HCEC 1CT (cell line): Measurements from ENCODE around the gene MYADML2.
"Not testable (repeated sequence)": the region's sequence is repeated elsewhere in the genome, so short reads cannot be mapped to it uniquely, and the experiment has no call there.

Source experiments
- DNase-seq: peaks from one replicate; pipeline ENCODE4 v3.0.0-alpha.2; 2017

MYADML2 gene

GRCh38 chr17:81947189-81947588 lies at the start of gene MYADML2:
MYADML2 (minus strand) TSS chr17:81947233; CDS start chr17:81941741, 5,492 bp downstream.
- DNase-seq, result no peak

GRCh38 chr17:81996232-81996756 lies 49.3 kb upstream of the MYADML2 start:
- DNase-seq, result no peak

GRCh38 chr17:81995463-81996231 lies 48.6 kb upstream of the MYADML2 start:
- no peak for DNase-seq

- no peak for DNase-seq
Measured at GRCh38 chr17:81994593-81995462, 47.8 kb upstream of the MYADML2 start.

- no peak for DNase-seq
Measured at GRCh38 chr17:81993729-81994592, 46.9 kb upstream of the MYADML2 start.

GRCh38 chr17:81992306-81993102 lies 45.5 kb upstream of the MYADML2 start:
- no peak for DNase-seq

GRCh38 chr17:81991684-81992305 lies 44.8 kb upstream of the MYADML2 start:
- DNase-seq, result no peak

GRCh38 chr17:81990836-81991683 lies 44.0 kb upstream of the MYADML2 start:
- no peak for DNase-seq

GRCh38 chr17:81987161-81987770 lies 40.2 kb upstream of the MYADML2 start:
- DNase-seq, result no peak

- DNase-seq, result no peak
Measured at GRCh38 chr17:81986606-81987005, 39.6 kb upstream of the MYADML2 start.

GRCh38 chr17:81984773-81985410 lies 37.9 kb upstream of the MYADML2 start:
- DNase-seq, result no peak

- no peak for DNase-seq
Measured at GRCh38 chr17:81983639-81984373, 36.8 kb upstream of the MYADML2 start.

- DNase-seq, result no peak
Measured at GRCh38 chr17:81983011-81983638, 36.1 kb upstream of the MYADML2 start.

- not testable (repeated sequence) for DNase-seq
Measured at GRCh38 chr17:81981511-81981910, 34.5 kb upstream of the MYADML2 start.

GRCh38 chr17:81980707-81981343 lies 33.8 kb upstream of the MYADML2 start:
- no peak for DNase-seq

- no peak for DNase-seq
Measured at GRCh38 chr17:81980122-81980521, 33.1 kb upstream of the MYADML2 start.

GRCh38 chr17:81978524-81979298 lies 31.7 kb upstream of the MYADML2 start:
- no peak for DNase-seq
